Skeletal muscle tissue (tissue), 4 donors: Measurements from ENCODE around the gene SLC8A2. TPM values are rescaled to one million over a fixed set of nuclear protein-coding genes. Genes with fewer than 3 reads are reported as not detected.

Experiments
- H3K27ac ChIP-seq: one replicate; pipeline ENCODE4 v1.7.0; 2013; ENCODE audit warnings: mild to moderate bottlenecking, low read depth, low read length, inconsistent platforms
- H3K27me3 ChIP-seq, 3 donors: one replicate each; pipeline ENCODE4 v1.7.0; 2013; ENCODE audit warnings: low read length in 3 of 3; ENCODE audit not compliant: control insufficient read depth in 3 of 3, insufficient read depth in 3 of 3
- H3K36me3 ChIP-seq, 3 donors: one replicate each; pipeline ENCODE4 v1.7.0; 2013; ENCODE audit warnings: low read length in 3 of 3; ENCODE audit not compliant: control insufficient read depth in 3 of 3, insufficient read depth in 3 of 3
- H3K4me1 ChIP-seq, 3 donors: one replicate each; pipeline ENCODE4 v1.7.0; 2013; ENCODE audit warnings: low read length in 3 of 3, mild to moderate bottlenecking in 3 of 3; ENCODE audit not compliant: control insufficient read depth in 3 of 3, insufficient read depth in 3 of 3
- H3K4me3 ChIP-seq, 3 donors: one replicate each; pipeline ENCODE4 v1.7.0; 2013; ENCODE audit warnings: low read length in 3 of 3
- H3K9ac ChIP-seq, 3 donors: one replicate each; pipeline ENCODE4 v1.7.0; 2013; ENCODE audit warnings: low read length in 3 of 3, mild to moderate bottlenecking in 3 of 3, moderate library complexity in 2 of 3, low read depth in 1 of 3
- H3K9me3 ChIP-seq, 3 donors: one replicate each; pipeline ENCODE4 v1.7.0; 2013; ENCODE audit warnings: low read length in 3 of 3; ENCODE audit not compliant: control insufficient read depth in 3 of 3
- total RNA-seq: library from RNA; depleted of rRNA; stranded (reverse); fragments of >200 nt; gene quantifications from one replicate; pipeline ENCODE4 v1.2.3, GENCODE V29; 2014
- donor health status: Osteomylitis.

SLC8A2 gene
- total RNA-seq, 1 donor from 2014 or later = under 0.01 TPM

DNA sequence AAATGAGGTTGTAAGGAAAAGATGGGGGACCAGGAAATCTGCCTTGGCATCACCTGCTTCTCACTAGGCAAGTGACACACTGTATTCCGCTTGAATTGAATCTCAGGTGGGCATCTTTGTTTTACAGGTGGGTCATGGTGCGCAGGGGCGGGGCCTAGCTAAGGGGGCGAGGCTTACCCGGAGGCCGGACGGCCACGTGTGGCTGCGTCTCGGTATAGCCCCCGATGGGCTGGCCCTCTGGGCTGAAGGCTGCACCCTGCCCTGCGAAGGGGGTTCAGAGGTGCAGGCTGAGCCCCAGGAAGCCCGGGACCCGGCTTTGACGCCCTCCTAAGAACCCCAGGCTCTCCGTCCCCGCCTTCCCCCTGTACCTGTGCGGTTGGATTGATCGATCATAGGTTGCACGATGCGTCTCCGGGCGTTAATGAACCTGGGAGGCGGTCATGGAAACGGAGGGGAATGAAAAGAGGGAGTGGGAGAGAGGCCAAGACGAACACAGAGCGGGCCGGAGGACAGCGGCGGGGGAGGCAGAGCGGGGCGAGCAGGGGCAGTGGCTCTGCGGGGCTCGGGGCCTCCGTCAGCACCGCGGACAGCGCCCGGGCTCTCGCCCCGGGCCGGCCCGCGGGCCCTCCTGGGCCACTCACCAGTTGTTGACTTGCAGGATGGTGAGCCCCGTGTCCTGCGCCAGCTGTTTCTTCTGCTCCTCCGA, 64.8 kb downstream of the SLC8A2 start:
- no peaks in the 10 kb centered on the region for H3K4me1 ChIP-seq
- no peaks in the 10 kb centered on the region for H3K9me3 ChIP-seq
- H3K36me3 ChIP-seq = peaks cover 0 to 3% (median 0%) of the 10 kb centered on the region in 3 donors
- peaks cover 29 to 57% (median 40%) of the 10 kb centered on the region in 3 donors for H3K27me3 ChIP-seq
- no peak overlapping the region for H3K9ac ChIP-seq
- H3K4me3 ChIP-seq = no peak overlapping the region
- H3K27ac ChIP-seq = no peak overlapping the region

GRCh38 chr19:47405854-47406417, 65.8 kb downstream of the SLC8A2 start:
- no peak overlapping the region for H3K9ac ChIP-seq
- H3K4me3 ChIP-seq = no peak overlapping the region
- H3K27ac ChIP-seq = no peak overlapping the region
- no peaks in the 10 kb centered on the region for H3K4me1 ChIP-seq
- H3K27me3 ChIP-seq = peaks cover 29 to 54% (median 42%) of the 10 kb centered on the region in 3 donors
- no peaks in the 10 kb centered on the region for H3K9me3 ChIP-seq
- peaks cover 0 to 3% (median 0%) of the 10 kb centered on the region in 3 donors for H3K36me3 ChIP-seq

DNA sequence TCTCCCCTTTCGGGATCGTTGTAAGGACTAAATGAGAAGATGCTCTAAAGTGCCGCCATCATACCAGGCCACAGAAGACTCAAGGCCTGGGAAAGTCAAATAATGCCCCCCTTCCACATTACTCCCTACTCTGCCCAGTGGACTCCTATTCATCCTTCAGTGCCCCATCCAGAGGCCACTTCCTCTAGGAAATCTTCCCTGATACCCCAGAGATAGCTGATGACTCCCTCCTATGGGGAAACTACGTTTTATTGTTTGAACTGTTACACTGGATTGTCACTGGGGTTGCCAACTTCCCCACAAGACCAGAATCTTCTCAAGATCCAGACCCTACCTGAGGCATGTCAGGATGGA, 66.5 kb downstream of the SLC8A2 start:
- no peak overlapping the region for H3K9ac ChIP-seq
- no peaks in the 10 kb centered on the region for H3K4me1 ChIP-seq
- H3K27me3 ChIP-seq = peaks cover 29 to 54% (median 42%) of the 10 kb centered on the region in 3 donors
- H3K36me3 ChIP-seq = peaks cover 0 to 3% (median 0%) of the 10 kb centered on the region in 3 donors
- H3K9me3 ChIP-seq = no peaks in the 10 kb centered on the region
- H3K4me3 ChIP-seq = no peak overlapping the region
- H3K27ac ChIP-seq = no peak overlapping the region

DNA sequence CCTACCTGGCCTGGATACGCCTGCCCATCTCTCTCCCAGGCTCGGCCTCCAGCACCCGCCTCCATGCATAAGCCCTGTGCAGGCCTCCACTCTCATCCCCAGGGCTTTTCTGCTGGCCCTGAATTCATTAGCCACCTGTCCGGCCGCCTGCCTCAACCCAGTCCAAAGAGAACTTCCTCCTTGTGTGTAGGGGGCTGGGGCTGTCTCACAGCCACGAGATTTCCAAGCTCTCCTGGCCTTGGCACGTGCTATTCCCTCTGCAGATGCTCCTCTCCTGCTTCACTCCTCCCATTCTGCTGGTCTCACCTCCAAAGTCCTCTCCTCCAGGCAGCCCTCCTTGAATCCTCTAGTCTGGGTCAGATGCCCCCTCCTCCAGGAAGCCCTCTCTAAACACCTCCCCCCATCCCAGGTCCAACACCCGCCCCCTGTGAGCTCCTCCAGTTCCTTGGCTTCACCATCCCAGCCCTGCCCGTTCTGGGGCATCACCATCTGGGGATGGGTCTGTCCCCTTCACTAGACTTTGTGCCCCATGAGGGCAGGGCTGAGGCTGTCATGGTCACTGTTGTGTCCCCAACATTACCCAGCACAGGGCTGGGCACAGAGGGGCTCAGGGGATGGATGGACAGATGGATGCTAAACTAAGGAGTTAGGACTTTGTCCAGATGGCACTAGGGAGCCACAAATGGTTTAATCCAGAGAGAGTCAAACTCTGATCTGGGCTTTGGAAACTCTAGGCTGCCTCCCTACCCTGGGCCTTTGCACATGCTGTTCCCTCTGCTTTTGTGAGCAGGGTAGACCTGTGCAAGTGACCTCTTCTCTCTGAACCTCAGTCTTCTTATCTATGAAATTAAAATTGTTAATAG, 67.1 kb downstream of the SLC8A2 start:
- Histone ChIP-seq H3K36me3 (peaks cover 0 to 3% (median 0%) of the 10 kb centered on the region in 3 donors), H3K9me3 (no peaks in the 10 kb centered on the region), H3K9ac (no peak overlapping the region), H3K4me1 (no peaks in the 10 kb centered on the region), H3K27ac (no peak overlapping the region), H3K4me3 (no peak overlapping the region), H3K27me3 (peaks cover 29 to 54% (median 42%) of the 10 kb centered on the region in 3 donors)

DNA sequence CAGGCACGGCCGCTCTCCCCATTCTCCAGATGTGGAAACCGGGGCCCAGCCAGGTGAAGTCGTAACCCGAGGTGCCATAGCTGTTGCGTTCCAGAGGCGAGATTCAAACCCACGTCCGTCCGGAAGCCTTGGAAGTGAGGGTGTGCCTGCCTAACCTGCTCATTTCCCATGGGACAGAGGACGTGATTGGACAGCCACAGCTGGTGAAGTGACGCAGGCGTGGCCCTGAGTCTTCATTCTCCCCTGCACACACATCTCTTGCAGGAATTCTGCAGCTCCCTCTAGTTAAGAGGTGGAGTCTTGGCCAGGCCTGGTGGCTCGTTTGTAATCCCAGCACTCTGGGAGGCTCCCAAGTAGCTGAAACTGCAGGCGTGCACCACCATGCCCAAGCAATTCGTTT, 69.2 kb downstream of the SLC8A2 start:
- no peaks in the 10 kb centered on the region for H3K36me3 ChIP-seq
- no peak overlapping the region for H3K4me3 ChIP-seq
- no peaks in the 10 kb centered on the region for H3K4me1 ChIP-seq
- H3K9me3 ChIP-seq = no peaks in the 10 kb centered on the region
- no peak overlapping the region for H3K9ac ChIP-seq
- H3K27me3 ChIP-seq = peaks cover 29 to 46% (median 41%) of the 10 kb centered on the region in 3 donors
- H3K27ac ChIP-seq = no peak overlapping the region

- no peaks in the 10 kb centered on the region for H3K36me3 ChIP-seq
- peaks cover 11 to 14% (median 14%) of the 10 kb centered on the region in 3 donors for H3K27me3 ChIP-seq
- H3K27ac ChIP-seq = no peak overlapping the region
- H3K4me1 ChIP-seq = no peaks in the 10 kb centered on the region
- no peak overlapping the region for H3K9ac ChIP-seq
- no peak overlapping the region for H3K4me3 ChIP-seq
- H3K9me3 ChIP-seq = no peaks in the 10 kb centered on the region
Observed at GRCh38 chr19:47398707-47399597, 72.7 kb downstream of the SLC8A2 start.

DNA sequence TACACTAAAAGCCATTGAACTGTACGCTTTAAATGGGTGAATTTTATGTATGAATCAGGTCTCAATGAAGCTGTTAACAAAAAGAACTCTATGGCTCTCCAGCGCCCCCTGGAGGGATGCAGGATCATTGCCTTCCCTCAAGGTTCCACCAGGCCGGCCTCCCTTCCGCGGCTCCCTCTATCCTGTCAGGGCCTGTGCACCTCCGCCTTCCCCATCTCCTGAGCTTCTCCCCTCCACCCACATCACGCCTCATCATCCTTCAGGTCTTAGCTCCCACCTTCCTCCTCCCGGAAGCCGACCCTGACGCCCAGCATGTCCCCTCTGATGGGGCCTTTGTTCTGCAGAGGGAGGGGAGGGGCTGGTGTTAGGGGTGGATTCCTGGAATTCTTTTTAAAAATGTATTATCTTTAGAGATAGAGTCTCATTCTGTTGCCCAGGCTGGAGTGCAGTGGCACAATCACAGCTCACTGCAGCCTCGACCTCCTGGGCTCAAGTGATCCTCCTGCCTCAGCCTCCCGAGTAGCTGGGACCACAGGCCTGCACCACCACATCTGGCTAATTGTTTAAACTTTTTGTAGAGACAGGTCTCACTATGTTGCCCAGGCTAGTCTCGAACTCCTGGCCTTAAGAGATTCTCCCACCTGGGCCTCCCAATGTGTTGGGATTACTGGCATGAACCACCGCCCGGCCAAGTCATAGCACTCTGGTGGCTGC, 80.0 kb downstream of the SLC8A2 start:
- peaks cover 2 to 13% (median 4%) of the 10 kb centered on the region in 3 donors for H3K27me3 ChIP-seq
- H3K9me3 ChIP-seq = no peaks in the 10 kb centered on the region
- H3K9ac ChIP-seq = no peak overlapping the region
- no peak overlapping the region for H3K27ac ChIP-seq
- no peak overlapping the region for H3K4me3 ChIP-seq
- H3K4me1 ChIP-seq = no peaks in the 10 kb centered on the region
- H3K36me3 ChIP-seq = no peaks in the 10 kb centered on the region

DNA sequence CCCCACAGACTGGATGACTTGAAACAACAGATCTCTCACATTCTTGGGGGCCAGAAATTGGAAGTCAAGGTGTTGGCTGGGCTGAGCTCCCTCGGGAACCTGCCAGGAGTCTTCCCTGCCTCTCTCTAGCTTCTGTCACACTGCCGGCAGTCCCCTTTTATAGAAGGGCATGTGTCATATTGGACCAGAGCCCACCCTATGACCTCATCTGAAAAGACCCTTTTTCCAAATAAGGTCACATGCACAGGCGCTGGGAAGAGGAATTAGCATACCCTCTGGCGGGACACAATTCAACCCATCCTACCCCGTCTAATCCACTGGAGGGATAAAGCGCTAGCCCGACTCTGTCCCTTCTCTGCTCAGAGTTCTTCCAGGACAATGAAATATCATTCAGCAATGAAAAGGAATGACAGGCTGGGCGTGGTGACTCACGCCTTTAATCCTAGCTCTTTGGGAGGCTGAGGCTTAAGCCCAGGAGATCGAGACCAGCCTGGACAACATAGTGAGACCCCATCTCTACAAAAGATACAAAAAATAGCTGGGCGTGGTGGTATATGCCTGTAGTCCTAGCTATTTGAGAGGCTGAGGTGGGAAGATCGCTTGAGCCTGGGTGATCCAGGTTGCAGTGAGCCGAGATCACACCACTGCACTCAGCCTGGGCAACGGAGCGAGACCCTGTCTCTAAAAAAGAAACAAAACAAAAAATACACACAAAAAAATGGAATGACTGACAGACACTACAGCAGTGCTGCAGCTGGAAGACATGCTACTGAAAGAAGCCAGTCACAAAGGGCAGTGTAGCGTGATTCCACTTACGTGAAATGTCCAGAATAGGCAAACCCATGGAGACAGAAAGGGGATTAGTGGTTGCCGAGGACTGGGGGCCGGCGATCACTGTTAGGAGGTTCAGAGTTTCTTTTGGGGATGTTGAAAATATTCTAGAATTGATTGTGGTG, 80.9 kb downstream of the SLC8A2 start:
- H3K27ac ChIP-seq = no peak overlapping the region
- no peak overlapping the region for H3K4me3 ChIP-seq
- no peaks in the 10 kb centered on the region for H3K9me3 ChIP-seq
- no peaks in the 10 kb centered on the region for H3K36me3 ChIP-seq
- H3K9ac ChIP-seq = no peak overlapping the region
- H3K27me3 ChIP-seq = peaks cover 2 to 14% (median 4%) of the 10 kb centered on the region in 3 donors
- no peaks in the 10 kb centered on the region for H3K4me1 ChIP-seq
